Spinal cord (tissue), 10 donors: ENCODE data around the gene KLHDC9. TPM values are rescaled to one million over a fixed set of nuclear protein-coding genes. Genes with fewer than 3 reads are reported as not detected.

Experiments
- DNase-seq, 6 donors: peaks; one replicate each; pipeline versions ENCODE4 v3.0.0 to v3.0.0-alpha.2; 2013 to 2015; ENCODE audit warnings: low spot score in 6 of 6, low read depth in 4 of 6
- H3K27ac ChIP-seq: one replicate; pipeline ENCODE4 v1.5.1; 2013; ENCODE audit warnings: low read depth, low read length, control low read depth
- H3K27me3 ChIP-seq: one replicate; pipeline ENCODE4 v1.6.1; 2013; ENCODE audit warnings: low read length; ENCODE audit not compliant: control insufficient read depth, insufficient read depth
- H3K36me3 ChIP-seq: one replicate; pipeline ENCODE4 v1.6.1; 2013; ENCODE audit warnings: low read length; ENCODE audit not compliant: control insufficient read depth, insufficient read depth
- H3K4me1 ChIP-seq: one replicate; pipeline ENCODE4 v1.6.1; 2013; ENCODE audit warnings: low read length; ENCODE audit not compliant: control insufficient read depth, insufficient read depth
- H3K4me3 ChIP-seq: one replicate; pipeline ENCODE4 v1.5.1; 2013; ENCODE audit warnings: low read depth, low read length, control low read depth
- H3K9me3 ChIP-seq: one replicate; pipeline ENCODE4 v1.6.1; 2013; ENCODE audit warnings: low read length; ENCODE audit not compliant: control insufficient read depth, insufficient read depth
- WGBS: methylation state at CpG from one replicate; pipeline ENCODE4 v1.1.5; 2013; ENCODE audit warnings: missing lambda C conversion rate; ENCODE audit not compliant: insufficient coverage; 5-methylcytosine and 5-hydroxymethylcytosine counted together
- polyA plus RNA-seq, 2 donors: library from polyadenylated mRNA; unstranded; fragments of 120-200 nt; gene quantifications; one replicate each; pipeline ENCODE4 v1.2.1, GENCODE V29; 2013; ENCODE audit not compliant: insufficient read length in 2 of 2
- total RNA-seq, 2 donors: library from RNA; depleted of rRNA in 1 of 2; stranded (reverse); fragments of 120-200 nt in 1 of 2; fragments of >200 nt in 1 of 2; gene quantifications; one replicate each; pipeline versions ENCODE4 v1.2.3 to v1.2.4, GENCODE V29; 2013 to 2014
- donor health status: healthy.

The KLHDC9 gene
- total and polyA plus RNA-seq, 4 donors, result 10.0 to 27.7 (median 24.2) TPM

DNA sequence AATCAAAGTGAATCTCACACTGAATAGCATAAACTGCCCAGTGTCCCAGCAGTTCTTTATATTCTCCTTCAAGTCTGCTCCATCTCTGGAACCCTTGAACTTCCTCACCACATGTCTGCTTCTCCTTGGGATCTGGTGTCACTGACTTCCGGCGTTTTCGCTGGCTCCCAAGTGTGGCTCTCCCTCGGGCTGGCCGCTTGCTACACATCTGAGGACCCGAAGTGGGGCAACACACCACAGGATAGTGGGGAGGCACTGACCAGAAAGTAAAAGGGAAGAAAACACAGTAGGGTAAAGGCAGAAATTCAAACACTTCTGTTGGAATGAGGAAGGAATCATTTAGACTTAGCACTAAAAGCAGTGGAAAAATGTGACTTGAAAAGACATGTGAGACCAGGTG is 24.8 kb downstream of the KLHDC9 start:
- Histone ChIP-seq H3K4me3 (no peak overlapping the region), H3K9me3 (no peaks in the 10 kb centered on the region), H3K27me3 (no peaks in the 10 kb centered on the region), H3K4me1 (peaks cover 13% of the 10 kb centered on the region), H3K36me3 (peaks cover 53% of the 10 kb centered on the region), H3K27ac (no peak overlapping the region)
- DNase-seq, result no peak
- 88% methylated on average over 6 of the region's 6 CpGs for WGBS

DNA sequence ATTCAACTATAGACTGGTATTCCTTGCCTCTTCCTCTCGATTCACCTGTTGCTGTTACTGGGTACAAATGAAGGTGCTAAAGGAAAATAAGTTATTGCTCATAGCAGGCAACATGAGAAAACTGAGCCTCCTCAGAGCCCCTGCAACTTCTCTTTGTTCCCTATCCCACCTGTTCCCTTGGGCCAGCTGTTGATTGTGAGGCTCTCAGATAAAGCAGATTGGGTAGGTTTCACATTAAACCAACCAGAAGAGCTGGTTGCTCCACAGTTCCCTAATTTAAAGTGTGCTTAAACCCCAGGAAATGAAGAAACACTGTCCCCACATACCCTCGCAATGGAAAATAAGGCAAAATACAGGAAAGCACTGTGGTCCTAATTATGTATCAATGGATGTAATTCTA is 29.5 kb downstream of the KLHDC9 start:
- Histone ChIP-seq H3K27me3 (no peaks in the 10 kb centered on the region), H3K4me1 (no peaks in the 10 kb centered on the region), H3K4me3 (no peak overlapping the region), H3K27ac (no peak overlapping the region), H3K9me3 (no peaks in the 10 kb centered on the region), H3K36me3 (peaks cover 42% of the 10 kb centered on the region)
- no peak for DNase-seq
- WGBS, result no CpG with 5 or more reads among the region's 2 CpGs

DNA sequence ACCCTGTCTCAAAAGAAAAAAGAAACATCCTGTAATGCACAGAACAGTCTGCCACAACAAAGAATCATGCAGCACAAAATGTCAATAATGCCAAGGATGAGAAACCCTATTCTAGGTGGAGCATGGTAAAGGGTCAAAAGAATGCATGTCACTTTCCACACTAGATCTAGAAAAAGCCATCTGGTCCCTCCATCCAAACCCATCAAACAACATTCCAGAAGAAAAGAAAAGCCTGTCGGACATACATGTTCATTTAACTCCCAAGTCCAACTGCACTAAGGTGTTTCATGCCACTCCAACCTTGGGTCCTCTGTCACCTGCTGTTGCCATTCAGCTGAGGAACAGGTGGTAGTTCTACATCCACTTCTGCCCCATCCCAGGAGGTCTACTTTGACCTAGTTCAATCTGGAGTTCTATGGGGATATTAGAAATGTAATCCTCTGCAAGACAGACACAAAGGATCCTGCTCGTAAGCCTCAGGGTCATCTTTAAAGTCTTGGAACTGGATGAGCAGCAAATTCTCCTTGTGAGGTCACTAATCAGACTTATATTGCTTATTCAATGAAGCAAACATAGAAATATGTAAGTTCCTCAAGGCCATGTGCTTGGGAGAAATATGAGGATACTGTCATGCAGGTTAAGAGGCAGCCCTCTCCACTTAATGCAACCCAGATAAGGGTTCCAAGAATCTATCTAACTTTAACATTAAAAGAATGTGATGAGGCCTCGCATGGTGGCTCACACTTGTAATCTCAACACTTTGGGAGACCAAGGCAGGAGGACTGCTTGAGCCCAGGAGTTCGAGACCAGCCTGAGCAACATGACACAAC is 30.6 kb downstream of the KLHDC9 start:
- WGBS, result 92% methylated on average over 2 of the region's 4 CpGs
- H3K27ac ChIP-seq, result no peak overlapping the region
- no peaks in the 10 kb centered on the region for H3K9me3 ChIP-seq
- H3K4me3 ChIP-seq, result no peak overlapping the region
- no peak for DNase-seq
- H3K27me3 ChIP-seq, result no peaks in the 10 kb centered on the region
- H3K36me3 ChIP-seq, result peaks cover 30% of the 10 kb centered on the region
- H3K4me1 ChIP-seq, result peaks cover 4% of the 10 kb centered on the region

DNA sequence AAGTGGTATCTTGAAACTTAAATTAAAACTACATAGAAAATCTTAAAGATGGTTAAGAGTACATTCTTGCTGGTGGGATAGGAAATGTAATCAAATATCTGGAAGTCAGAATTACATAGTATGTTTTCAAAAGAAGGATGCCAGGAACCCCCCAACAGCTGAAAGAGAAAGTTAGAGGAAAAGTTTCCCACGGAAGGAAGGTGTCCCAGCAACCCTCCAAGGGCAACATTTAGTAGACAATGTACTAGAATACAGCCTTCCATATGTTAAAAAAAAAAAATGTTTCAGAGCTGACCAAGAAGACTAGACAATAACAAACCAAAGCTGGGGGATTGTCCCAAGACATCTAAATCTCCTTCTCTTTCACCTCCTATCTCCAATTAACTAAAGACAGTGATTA is 32.1 kb downstream of the KLHDC9 start:
- peaks cover 10% of the 10 kb centered on the region for H3K4me1 ChIP-seq
- no peak for DNase-seq
- no peak overlapping the region for H3K4me3 ChIP-seq
- H3K27ac ChIP-seq, result no peak overlapping the region
- peaks cover 16% of the 10 kb centered on the region for H3K36me3 ChIP-seq
- H3K9me3 ChIP-seq, result no peaks in the 10 kb centered on the region
- WGBS, result no CpG with 5 or more reads among the region's 1 CpG
- no peaks in the 10 kb centered on the region for H3K27me3 ChIP-seq

DNA sequence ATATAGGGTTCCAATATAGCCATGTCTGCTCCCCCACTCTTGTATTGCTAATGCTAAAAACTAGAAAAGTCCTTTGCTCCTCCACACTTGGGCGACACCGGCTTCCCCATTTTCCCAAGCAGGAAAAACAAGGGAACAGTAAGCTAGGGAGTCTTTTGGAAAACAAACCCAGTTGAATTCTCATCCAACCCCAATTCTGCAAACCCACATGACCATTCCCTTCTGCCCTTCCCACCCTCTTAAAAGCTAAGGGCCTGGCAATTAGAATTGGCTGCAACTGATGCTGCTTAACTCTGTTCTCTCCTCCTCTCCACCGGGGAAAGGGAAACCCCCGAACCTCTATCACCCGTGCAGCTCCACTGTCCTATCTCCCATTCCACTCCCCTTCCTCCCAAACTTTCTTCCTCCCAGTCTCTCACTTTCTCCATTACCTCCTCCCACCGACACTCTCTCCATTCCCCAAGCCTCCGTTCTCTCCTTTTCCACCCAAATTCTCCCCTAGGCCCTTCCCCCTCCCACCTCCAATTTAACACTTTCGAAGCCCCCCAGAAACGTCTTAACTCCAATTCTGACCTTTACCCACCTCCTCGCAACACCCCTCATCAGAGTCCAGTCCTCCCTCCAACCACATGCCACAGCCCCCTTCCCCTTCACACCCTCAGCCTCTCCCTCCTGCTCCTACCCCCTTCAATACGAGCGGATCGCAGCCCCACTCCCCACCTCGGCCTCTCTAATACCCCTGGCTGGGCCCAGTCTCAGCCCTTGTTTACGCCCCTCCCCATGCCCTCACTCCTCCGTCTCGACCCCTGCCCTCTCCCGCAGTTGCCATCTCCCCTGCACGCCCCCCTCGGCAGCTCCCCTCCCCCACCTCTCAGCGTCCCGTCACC is 33.6 kb downstream of the KLHDC9 start:
- H3K4me1 ChIP-seq, result peaks cover 10% of the 10 kb centered on the region
- WGBS, result 4% methylated on average over 22 of the region's 22 CpGs
- no peaks in the 10 kb centered on the region for H3K27me3 ChIP-seq
- peak in 2 of 6 donors; percentile 20 to 29 for DNase-seq
- H3K9me3 ChIP-seq, result no peaks in the 10 kb centered on the region
- peak overlapping the region; percentile 92 for H3K27ac ChIP-seq
- H3K36me3 ChIP-seq, result peaks cover 16% of the 10 kb centered on the region
- peak overlapping the region; percentile 95 for H3K4me3 ChIP-seq

DNA sequence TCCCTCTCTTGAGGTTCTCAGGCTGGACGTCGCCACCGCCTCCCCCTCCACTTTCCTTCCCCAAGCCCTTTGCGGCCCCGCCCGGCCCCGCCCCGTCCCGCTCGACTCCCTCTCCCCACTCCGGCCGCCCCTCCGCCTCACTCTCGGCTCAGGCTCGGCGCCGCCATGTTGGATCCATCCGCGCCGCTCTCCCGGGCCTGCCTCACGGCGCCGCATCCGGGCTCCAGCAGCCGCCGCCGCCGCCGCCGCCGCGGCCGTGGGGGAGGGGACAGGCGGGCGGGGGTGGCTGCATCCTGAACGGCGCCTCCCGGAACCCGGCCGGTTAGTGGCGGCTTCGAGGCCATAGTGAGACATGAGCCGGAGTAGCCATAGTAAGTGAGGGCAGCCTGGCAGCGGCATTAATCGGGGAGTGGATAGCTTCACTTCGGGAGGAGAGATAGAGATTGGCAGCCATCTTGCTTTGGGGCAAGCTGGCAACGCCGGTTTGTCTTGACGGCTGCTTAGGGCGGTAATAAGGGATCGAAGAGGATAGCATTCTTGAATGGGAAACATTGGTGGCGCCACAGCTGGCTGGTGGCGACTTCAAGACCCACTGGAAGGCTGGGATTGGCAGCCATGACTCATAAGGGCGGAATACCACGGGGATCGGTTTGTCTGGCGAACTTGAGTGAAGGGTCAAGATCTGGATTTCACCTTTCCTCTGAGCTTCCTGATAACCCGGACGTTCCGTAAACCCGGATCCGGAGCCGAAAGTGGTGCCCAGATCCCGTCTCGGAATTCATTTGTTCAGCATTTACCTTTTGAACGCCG is 34.5 kb downstream of the KLHDC9 start, which contains the start of gene DEDD:
DEDD (minus strand) TSS at position 258 of the 810 bp plus-strand sequence. CDS start 8,205 bp downstream, outside the sequence.
- peak; percentile 87 to 99 (median 94) for DNase-seq
- Histone ChIP-seq H3K27me3 (no peaks in the 10 kb centered on the region), H3K4me3 (peak within 1 kb of the TSS; percentile 95), H3K4me1 (peaks cover 10% of the 10 kb centered on the region), H3K36me3 (peaks cover 16% of the 10 kb centered on the region), H3K27ac (peak within 1 kb of the TSS; percentile 92), H3K9me3 (no peaks in the 10 kb centered on the region)
- under 1% methylated on average over 62 of the region's 68 CpGs for WGBS

DNA sequence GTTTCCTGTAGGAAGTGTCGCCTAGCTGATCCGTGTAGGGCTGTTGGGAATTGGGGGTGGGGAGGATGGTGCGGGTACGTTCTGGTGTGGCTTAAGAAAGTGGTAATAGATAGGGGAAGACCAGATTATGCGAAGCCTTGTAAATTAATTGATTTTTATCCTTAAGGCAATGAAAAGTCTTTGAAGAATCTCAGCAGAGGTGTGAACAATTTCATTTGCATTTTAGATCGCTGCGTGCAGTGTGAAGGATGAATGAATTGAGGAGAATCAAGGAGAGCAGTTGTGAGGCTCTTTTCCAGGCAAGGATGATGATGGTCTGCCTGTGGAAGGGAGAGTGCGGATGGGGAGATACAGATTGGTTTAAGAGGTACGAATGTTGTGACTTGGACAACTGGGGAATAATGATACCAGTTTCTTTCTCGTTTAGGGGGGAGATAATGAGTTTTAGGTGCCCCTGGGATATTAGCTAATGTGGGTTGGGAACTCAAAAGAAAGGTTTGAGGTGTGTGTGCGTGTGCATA is 35.1 kb downstream of the KLHDC9 start:
- H3K36me3 ChIP-seq, result peaks cover 10% of the 10 kb centered on the region
- no peaks in the 10 kb centered on the region for H3K27me3 ChIP-seq
- H3K9me3 ChIP-seq, result no peaks in the 10 kb centered on the region
- DNase-seq, result peak in 1 of 6 donors; percentile 11
- peak overlapping the region; percentile 95 for H3K4me3 ChIP-seq
- WGBS, result 1% methylated on average over 11 of the region's 11 CpGs
- H3K27ac ChIP-seq, result peak overlapping the region; percentile 92
- peaks cover 10% of the 10 kb centered on the region for H3K4me1 ChIP-seq

DNA sequence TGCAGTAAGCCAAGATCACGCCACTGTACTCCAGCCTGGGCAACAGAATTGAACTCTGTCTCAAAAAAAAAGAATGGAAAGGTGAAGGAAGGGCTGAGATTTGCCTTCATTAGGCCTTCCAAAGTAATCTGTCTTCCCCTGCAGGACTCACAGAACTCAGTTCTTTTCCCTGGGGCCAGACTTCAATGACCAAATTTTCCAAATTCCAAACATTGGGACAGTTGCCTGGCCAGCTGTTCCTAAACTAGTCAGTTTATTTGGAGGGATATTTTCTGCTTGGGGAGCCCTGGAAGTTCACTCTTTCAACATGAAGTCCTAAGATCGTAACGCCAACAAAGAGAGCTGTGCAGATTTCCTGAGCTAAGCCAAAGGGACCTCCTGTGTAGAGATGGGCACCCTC is 39.7 kb downstream of the KLHDC9 start:
- Histone ChIP-seq H3K36me3 (peaks cover 4% of the 10 kb centered on the region), H3K27me3 (no peaks in the 10 kb centered on the region), H3K4me1 (peaks cover 10% of the 10 kb centered on the region), H3K4me3 (no peak overlapping the region), H3K9me3 (no peaks in the 10 kb centered on the region), H3K27ac (no peak overlapping the region)
- no peak for DNase-seq
- WGBS, result 100% methylated on average over 1 of the region's 3 CpGs

DNA sequence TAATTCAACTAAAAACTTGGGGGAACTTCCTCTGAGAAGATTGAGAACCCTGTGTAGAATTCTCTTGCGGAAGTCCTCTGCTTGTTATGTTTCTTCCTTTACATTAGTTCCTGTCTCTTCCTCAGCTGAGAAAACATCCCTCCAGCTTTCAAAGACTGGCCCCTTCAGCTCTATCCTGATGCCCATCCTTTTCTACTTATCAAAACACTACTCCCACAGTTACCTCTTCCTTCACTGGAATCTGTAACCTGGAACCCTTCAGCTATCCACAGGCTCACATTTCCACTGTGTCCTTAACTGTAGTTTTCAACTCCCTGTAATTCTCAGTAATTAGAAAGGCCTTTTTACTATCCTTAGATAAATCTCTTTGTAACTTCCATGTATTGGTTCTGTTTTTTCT is 40.3 kb downstream of the KLHDC9 start:
- Histone ChIP-seq H3K9me3 (no peaks in the 10 kb centered on the region), H3K4me3 (no peak overlapping the region), H3K27ac (no peak overlapping the region), H3K27me3 (no peaks in the 10 kb centered on the region), H3K36me3 (peaks cover 4% of the 10 kb centered on the region), H3K4me1 (peaks cover 9% of the 10 kb centered on the region)
- no peak for DNase-seq
- WGBS, result 63% methylated on average over 1 of the region's 1 CpG
